Measurements from ENCODE around the gene CKM. TPM values are rescaled to one million over a fixed set of nuclear protein-coding genes. Genes with fewer than 3 reads are reported as not detected.
A peak's percentile ranks its signal among the peaks of the same experiment; 100 is the strongest.

CKM gene
- polyA plus RNA-seq (2012; ENCODE audit: insufficient read length, low read depth): 0.44 TPM

DNA sequence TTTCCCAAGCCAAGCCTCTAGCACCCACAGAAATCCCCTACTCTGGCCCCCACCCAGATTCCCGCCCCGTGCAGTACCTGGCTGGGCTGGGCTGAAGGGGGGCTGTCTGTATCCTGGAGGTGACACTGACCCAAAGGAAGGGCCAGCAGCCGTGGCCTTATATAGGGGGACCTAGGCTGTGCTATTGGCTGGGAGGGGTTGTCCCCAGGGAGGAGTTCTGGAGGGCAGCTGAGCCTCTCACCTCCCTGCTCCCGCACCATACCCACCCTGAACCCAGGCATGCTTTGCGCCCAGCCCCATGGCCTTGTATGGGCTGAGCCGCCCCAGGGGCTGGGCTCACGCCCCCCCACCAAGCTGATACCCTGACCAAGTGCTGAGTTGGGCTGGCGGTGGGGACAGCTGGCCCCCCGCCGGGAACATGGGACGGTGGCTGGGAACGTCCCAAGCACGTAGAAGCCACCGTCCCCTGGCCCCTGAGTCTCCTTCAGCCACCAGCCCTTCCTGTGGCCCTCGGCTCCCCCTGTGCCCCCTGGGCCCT, at the start of gene CKM:
Gene CKM, minus strand, starts transcription at position 132 of the 538 bp plus-strand sequence. CDS start 3,162 bp downstream, outside the sequence.
- TF ChIP-seq, protein P1, sequence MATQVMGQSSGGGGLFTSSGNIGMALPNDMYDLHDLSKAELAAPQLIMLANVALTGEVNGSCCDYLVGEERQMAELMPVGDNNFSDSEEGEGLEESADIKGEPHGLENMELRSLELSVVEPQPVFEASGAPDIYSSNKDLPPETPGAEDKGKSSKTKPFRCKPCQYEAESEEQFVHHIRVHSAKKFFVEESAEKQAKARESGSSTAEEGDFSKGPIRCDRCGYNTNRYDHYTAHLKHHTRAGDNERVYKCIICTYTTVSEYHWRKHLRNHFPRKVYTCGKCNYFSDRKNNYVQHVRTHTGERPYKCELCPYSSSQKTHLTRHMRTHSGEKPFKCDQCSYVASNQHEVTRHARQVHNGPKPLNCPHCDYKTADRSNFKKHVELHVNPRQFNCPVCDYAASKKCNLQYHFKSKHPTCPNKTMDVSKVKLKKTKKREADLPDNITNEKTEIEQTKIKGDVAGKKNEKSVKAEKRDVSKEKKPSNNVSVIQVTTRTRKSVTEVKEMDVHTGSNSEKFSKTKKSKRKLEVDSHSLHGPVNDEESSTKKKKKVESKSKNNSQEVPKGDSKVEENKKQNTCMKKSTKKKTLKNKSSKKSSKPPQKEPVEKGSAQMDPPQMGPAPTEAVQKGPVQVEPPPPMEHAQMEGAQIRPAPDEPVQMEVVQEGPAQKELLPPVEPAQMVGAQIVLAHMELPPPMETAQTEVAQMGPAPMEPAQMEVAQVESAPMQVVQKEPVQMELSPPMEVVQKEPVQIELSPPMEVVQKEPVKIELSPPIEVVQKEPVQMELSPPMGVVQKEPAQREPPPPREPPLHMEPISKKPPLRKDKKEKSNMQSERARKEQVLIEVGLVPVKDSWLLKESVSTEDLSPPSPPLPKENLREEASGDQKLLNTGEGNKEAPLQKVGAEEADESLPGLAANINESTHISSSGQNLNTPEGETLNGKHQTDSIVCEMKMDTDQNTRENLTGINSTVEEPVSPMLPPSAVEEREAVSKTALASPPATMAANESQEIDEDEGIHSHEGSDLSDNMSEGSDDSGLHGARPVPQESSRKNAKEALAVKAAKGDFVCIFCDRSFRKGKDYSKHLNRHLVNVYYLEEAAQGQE (IDR thresholded peaks at IDR 0.05; ENCODE audit: insufficient read depth in 1 of 2, low read depth in 2 of 2, low read length in 2 of 2): no peak
- TF ChIP-seq SIN3A (IDR thresholded peaks at IDR 0.05; ENCODE audit: borderline replicate concordance, insufficient read depth, low read length): no peak

DNA sequence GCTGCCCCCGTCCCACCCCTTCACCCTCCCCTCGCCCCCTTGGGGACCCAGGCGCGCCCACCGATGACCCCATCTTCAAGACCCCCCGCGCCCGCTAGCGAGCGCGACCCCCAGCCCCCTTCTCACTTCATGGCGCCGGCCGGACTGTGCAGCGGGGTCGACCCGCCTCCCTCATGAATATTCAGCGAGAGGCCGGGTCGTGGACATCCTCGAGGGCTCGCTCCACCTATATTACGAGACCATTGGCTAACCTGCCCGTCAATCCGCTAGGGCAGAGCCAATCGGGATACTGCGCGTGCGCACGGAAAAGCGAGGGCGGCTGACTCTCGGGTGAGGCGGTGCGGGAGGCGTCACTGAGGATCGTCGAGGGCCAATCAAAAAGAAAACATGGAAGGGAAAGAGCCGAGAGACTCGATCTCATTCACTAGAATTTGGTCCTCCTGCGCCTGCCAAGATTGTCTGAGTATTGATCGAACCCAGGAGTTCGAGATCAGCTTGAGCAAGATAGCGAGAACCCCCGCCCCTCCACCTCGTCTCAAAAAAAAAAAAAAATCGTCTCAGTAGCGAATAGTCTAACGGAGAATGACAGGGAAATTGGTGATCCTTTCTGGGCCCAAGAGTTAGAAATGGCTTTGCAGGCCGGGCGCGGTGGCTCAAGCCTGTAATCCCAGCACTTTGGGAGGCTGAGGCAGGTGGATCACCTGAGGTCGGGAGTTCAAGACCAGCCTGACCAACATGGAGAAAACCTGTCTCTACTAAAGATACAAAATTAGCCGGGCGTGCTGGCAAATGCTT, 47.9 kb upstream of the CKM start, which contains the start of gene ERCC2:
Gene ERCC2, minus strand, starts transcription at position 164 of the 795 bp plus-strand sequence. Its CDS starts 33 bp downstream, at position 131.
- TF ChIP-seq, protein P1 (IDR thresholded peaks at IDR 0.05; ENCODE audit: insufficient read depth in 1 of 2, low read depth in 2 of 2, low read length in 2 of 2): no peak
- 0 out of 2 replicates have a peak, but pooled peaks have one; percentile 7 for TF ChIP-seq TAF1 (IDR thresholded peaks at IDR 0.05; ENCODE audit: borderline replicate concordance, insufficient read depth, low read length)
- peak; percentile 62; the same call in 1 of the 2 replicates for TF ChIP-seq POLR2AphosphoS5 (IDR thresholded peaks at IDR 0.05; ENCODE audit: low read depth, low read length)

DNA sequence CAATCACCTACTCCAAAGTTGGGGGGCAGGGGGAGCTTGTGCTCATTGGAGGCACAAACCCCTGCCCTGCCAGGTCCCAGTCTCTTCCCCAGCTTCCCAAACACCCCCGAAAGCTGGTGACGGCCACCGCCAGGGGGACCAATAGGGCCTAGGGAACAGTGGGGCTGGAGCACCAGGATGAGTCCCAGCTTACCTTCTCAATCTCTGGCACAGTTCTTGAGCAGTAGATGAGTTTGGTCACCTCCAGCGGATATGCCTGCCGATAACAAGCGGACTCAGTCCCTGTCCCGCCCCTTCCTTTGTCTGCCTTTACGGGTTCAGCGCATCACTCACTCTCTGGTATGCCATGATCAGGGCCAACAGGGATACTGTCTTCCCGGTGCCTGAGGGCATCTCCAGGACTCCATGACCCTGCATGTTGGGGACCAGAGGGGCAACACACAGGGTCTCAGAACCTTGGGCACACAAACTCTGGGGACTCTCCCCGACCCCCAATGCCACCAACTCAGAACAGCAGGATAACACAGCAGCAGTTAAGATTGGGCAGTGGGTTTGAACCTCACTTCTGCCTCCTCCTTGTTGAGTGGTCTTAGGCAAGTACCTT, 46.2 kb upstream of the CKM start:
- no peak for TF ChIP-seq SIN3A (IDR thresholded peaks at IDR 0.05; ENCODE audit: borderline replicate concordance, insufficient read depth, low read length)
- no peak for TF ChIP-seq POLR2AphosphoS5 (IDR thresholded peaks at IDR 0.05; ENCODE audit: low read depth, low read length)
- TF ChIP-seq FOXP2 (optimal IDR thresholded peaks at IDR 0.05; ENCODE audit: borderline replicate concordance, extremely low read depth, extremely low read length, insufficient read depth): no peak
- TF ChIP-seq, protein P1 (IDR thresholded peaks at IDR 0.05; ENCODE audit: insufficient read depth in 1 of 2, low read depth in 2 of 2, low read length in 2 of 2): no peak
- TF ChIP-seq TAF1 (IDR thresholded peaks at IDR 0.05; ENCODE audit: borderline replicate concordance, insufficient read depth, low read length): no peak

DNA sequence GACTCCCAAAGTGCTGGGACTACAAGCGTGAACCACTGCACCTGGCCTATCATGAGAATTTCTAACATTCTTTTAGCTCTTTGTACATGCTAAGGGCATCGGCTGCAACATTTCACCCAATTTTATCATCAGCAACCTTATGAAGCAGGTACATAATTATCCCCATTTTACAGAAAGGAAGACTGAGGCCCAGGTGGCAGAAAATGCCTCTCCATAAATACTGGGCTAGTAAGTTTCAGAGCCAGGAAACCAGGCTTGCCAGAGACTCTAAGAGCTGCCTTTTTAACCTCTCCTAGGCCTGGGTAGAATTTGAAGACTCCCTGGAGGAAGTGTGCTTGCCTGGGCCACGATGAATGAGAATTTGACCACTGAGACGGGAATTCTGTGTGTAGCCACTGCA, 45.5 kb upstream of the CKM start:
- TF ChIP-seq POLR2AphosphoS5 (IDR thresholded peaks at IDR 0.05; ENCODE audit: low read depth, low read length) (no peak), TAF1 (IDR thresholded peaks at IDR 0.05; ENCODE audit: borderline replicate concordance, insufficient read depth, low read length) (no peak), SIN3A (IDR thresholded peaks at IDR 0.05; ENCODE audit: borderline replicate concordance, insufficient read depth, low read length) (no peak), FOXP2 (optimal IDR thresholded peaks at IDR 0.05; ENCODE audit: borderline replicate concordance, extremely low read depth, extremely low read length, insufficient read depth) (no peak)
- TF ChIP-seq, protein P1 (IDR thresholded peaks at IDR 0.05; ENCODE audit: insufficient read depth in 1 of 2, low read depth in 2 of 2, low read length in 2 of 2): no peak
